Neuronal stem cell (in vitro differentiated cells): ENCODE results near the gene GGT6.

Experiments used
- DNase-seq: peaks from one replicate; pipeline ENCODE4 v3.0.0-alpha.2; 2013; ENCODE audit warnings: low spot score
- H2AFZ ChIP-seq: one replicate; pipeline ENCODE4 v1.6.1; 2013; ENCODE audit warnings: mild to moderate bottlenecking, low read length, inconsistent platforms
- H2AK5ac ChIP-seq: 2 replicates; pipeline ENCODE4 v1.6.1; 2013; ENCODE audit warnings: low read depth, mild to moderate bottlenecking, inconsistent platforms, low read length, moderate library complexity, mixed read lengths
- H2BK120ac ChIP-seq: 2 replicates; pipeline ENCODE4 v1.6.1; 2013; ENCODE audit warnings: low read depth, mild to moderate bottlenecking, inconsistent platforms, low read length, moderate library complexity, mixed read lengths
- H2BK12ac ChIP-seq: one replicate; pipeline ENCODE4 v1.6.1; 2013; ENCODE audit warnings: low read length, inconsistent platforms
- H2BK15ac ChIP-seq: 2 replicates; pipeline ENCODE4 v1.6.1; 2013; ENCODE audit warnings: mild to moderate bottlenecking, low read length, inconsistent platforms, mixed read lengths
- H2BK5ac ChIP-seq: one replicate; pipeline ENCODE4 v1.6.1; 2013; ENCODE audit warnings: inconsistent platforms, mild to moderate bottlenecking, low read length, moderate library complexity
- H3K14ac ChIP-seq: one replicate; pipeline ENCODE4 v1.6.1; 2013; ENCODE audit warnings: low read length, inconsistent platforms
- H3K18ac ChIP-seq: 2 replicates; pipeline ENCODE4 v1.6.1; 2013; ENCODE audit warnings: low read length, inconsistent platforms
- H3K23ac ChIP-seq: 2 replicates; pipeline ENCODE4 v1.6.1; 2013; ENCODE audit warnings: low read depth, mild to moderate bottlenecking, mixed read lengths, low read length, inconsistent platforms; ENCODE audit not compliant: poor library complexity
- H3K27ac ChIP-seq: replicated peaks from 3 replicates; pipeline ENCODE4 v1.5.1; 2013; ENCODE audit warnings: low read length, inconsistent platforms
- H3K27me3 ChIP-seq, 3 experiments: 2 replicates each; pipeline ENCODE4 v1.6.1; 2013; ENCODE audit warnings: low read length in 3 of 3, mild to moderate bottlenecking in 2 of 3, inconsistent platforms in 1 of 3, low read depth in 1 of 3, mixed read lengths in 1 of 3, moderate library complexity in 1 of 3; ENCODE audit not compliant: control insufficient read depth in 3 of 3, insufficient read depth in 3 of 3
- H3K36me3 ChIP-seq, 2 donors: replicated peaks in 1 of 2; 2 replicates each; pipeline ENCODE4 v1.6.1; 2013; ENCODE audit warnings: low read length in 2 of 2; ENCODE audit not compliant: control insufficient read depth in 2 of 2, insufficient read depth in 2 of 2
- H3K4ac ChIP-seq: 2 replicates; pipeline ENCODE4 v1.6.1; 2013; ENCODE audit warnings: inconsistent platforms, mild to moderate bottlenecking, low read length, moderate library complexity
- H3K4me1 ChIP-seq, 2 donors: 1 replicate in 1 of 2; 2 replicates in 1 of 2; pipeline ENCODE4 v1.6.1; 2013; ENCODE audit warnings: low read length in 2 of 2, low read depth in 1 of 2; ENCODE audit not compliant: control insufficient read depth in 2 of 2, insufficient read depth in 1 of 2
- H3K4me2 ChIP-seq: one replicate; pipeline ENCODE4 v1.6.1; 2013; ENCODE audit warnings: mild to moderate bottlenecking, low read length, inconsistent platforms; ENCODE audit not compliant: insufficient read depth, poor library complexity, severe bottlenecking
- H3K4me3 ChIP-seq, 2 donors: 2 replicates each; pipeline ENCODE4 v1.5.1; 2013; ENCODE audit warnings: low read length in 2 of 2, mild to moderate bottlenecking in 2 of 2, inconsistent platforms in 1 of 2, moderate library complexity in 1 of 2
- H3K79me1 ChIP-seq: one replicate; pipeline ENCODE4 v1.6.1; 2013; ENCODE audit warnings: low read depth, mild to moderate bottlenecking, inconsistent platforms, low read length, moderate library complexity
- H3K9ac ChIP-seq: one replicate; pipeline ENCODE4 v1.6.1; 2013; ENCODE audit warnings: mild to moderate bottlenecking, low read depth, low read length, inconsistent platforms; ENCODE audit not compliant: poor library complexity
- H3K9me3 ChIP-seq, 2 donors: replicated peaks in 1 of 2; 2 replicates each; pipeline versions ENCODE3 to v1.6.1; 2013; ENCODE audit warnings: low read length in 2 of 2, mild to moderate bottlenecking in 2 of 2, inconsistent platforms in 1 of 2, low read depth in 1 of 2, mixed read lengths in 1 of 2, moderate library complexity in 1 of 2; ENCODE audit not compliant: control insufficient read depth in 2 of 2, insufficient read depth in 1 of 2
- H4K8ac ChIP-seq: one replicate; pipeline ENCODE4 v1.6.1; 2013; ENCODE audit warnings: low read depth, mild to moderate bottlenecking, inconsistent platforms, low read length, moderate library complexity
- H4K91ac ChIP-seq: one replicate; pipeline ENCODE4 v1.6.1; 2013; ENCODE audit warnings: low read length, low read depth, mild to moderate bottlenecking, inconsistent platforms; ENCODE audit not compliant: poor library complexity
- WGBS, 2 donors: extraction: QIAGEN DNeasy Blood & Tissue Kit; methylation state at CpG; one replicate each; pipeline ENCODE4 v1.1.7; 2013; ENCODE audit warnings: missing lambda C conversion rate in 2 of 2, mixed read lengths in 1 of 2; ENCODE audit not compliant: insufficient read length in 2 of 2, insufficient replicate concordance in 1 of 2; ENCODE audit errors: extremely low coverage in 2 of 2; 5-methylcytosine and 5-hydroxymethylcytosine counted together

GGT6 gene

GRCh38 chr17:4586043-4586442, 25.7 kb upstream of the GGT6 start:
- Histone ChIP-seq H2AK5ac (no peak overlapping the region), H2BK5ac (no peak overlapping the region), H2BK12ac (no peak overlapping the region), H3K36me3 (no peaks in the 10 kb centered on the region), H3K4ac (no peak overlapping the region), H3K14ac (no peak overlapping the region), H2BK15ac (no peak overlapping the region), H3K79me1 (peaks cover 9% of the 10 kb centered on the region), H3K4me3 (no peak overlapping the region), H3K23ac (no peak overlapping the region), H4K91ac (no peak overlapping the region), H3K18ac (no peak overlapping the region), H3K9ac (no peak overlapping the region), H2BK120ac (no peak overlapping the region), H2AFZ (no peak overlapping the region), H3K27ac (no peak overlapping the region), H3K27me3 (peaks cover 4 to 95% (median 22%) of the 10 kb centered on the region in 3 experiments), H3K4me1 (peaks cover 7 to 19% of the 10 kb centered on the region in 2 donors), H3K9me3 (peaks cover 0 to 2% of the 10 kb centered on the region in 2 donors), H3K4me2 (no peak overlapping the region), H4K8ac (no peak overlapping the region)
- WGBS, 2 donors, result no CpG with 5 or more reads among the region's 9 CpGs
- DNase-seq, result no peak

DNA sequence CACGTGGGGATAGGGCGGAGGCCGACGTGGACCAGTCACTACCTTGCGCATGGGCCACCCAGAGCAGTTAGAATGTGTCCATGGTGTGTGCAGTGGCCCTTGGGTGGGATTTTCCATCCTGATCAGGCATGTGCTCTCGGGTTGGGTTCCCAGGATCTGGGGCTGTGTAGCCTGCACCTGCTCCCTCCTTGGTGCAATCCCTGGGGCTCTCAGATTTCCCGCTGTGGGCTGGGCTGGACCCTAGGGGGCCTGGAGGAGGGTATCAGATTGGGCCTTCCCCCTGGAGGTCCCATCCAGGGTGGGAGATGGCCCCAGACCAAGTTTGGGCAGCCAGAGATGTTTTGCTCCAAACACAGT, 25.2 kb upstream of the GGT6 start:
- Histone ChIP-seq H2BK15ac (peak overlapping the region; percentile 91), H3K27ac (no peak overlapping the region), H3K4me1 (peaks cover 7 to 19% of the 10 kb centered on the region in 2 donors), H3K23ac (peak overlapping the region; percentile 68), H3K9ac (no peak overlapping the region), H3K4me2 (peak overlapping the region; percentile 23), H3K4ac (no peak overlapping the region), H3K4me3 (no peak overlapping the region), H3K36me3 (no peaks in the 10 kb centered on the region), H2BK120ac (no peak overlapping the region), H2BK12ac (peak overlapping the region; percentile 93), H3K14ac (no peak overlapping the region), H4K8ac (no peak overlapping the region), H3K18ac (peak overlapping the region; percentile 84), H4K91ac (no peak overlapping the region), H3K9me3 (peaks cover 0 to 2% of the 10 kb centered on the region in 2 donors), H2AFZ (no peak overlapping the region), H3K27me3 (peaks cover 4 to 94% (median 22%) of the 10 kb centered on the region in 3 experiments), H2BK5ac (no peak overlapping the region), H2AK5ac (peak overlapping the region; percentile 93), H3K79me1 (peaks cover 10% of the 10 kb centered on the region)
- no peak for DNase-seq
- no CpG with 5 or more reads among the region's 7 CpGs for WGBS, 2 donors

DNA sequence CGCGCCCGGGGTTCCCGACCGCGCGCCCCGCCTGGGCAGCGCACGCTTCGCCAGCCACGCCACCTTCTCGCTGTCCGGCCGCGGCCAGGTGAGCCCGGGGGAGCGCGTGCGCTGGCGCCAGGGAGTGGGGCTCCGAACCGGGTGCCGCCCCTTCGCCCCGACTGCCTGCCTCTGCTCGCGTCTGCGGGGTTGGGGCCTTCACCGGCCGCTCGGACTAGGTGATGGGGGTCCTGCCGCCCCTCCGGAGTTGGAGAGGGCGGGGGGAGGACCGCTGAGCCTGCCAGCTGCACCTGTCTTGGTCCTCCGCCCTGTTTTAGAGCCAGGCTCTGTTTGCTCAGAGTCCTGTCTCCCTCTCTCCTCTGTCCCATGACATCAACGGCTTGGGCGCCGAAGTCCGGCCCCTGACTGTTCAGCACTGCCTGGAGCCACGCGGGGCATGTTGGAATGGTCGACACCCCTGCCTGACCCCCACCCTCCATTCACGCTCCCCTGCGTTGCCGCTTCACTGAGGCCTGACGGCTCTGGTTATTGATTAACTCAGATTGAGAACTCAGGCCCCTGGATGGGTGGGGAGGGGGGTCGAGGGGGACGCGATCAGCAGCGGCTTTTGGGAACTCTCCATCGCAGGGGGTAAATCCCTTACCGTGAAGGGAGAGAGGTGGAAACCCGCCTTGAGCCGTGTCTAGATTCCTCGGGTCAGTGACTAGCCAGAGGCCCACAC, 24.7 kb upstream of the GGT6 start:
- H2BK15ac ChIP-seq, result peak overlapping the region; percentile 91
- peak overlapping the region in 1 of 2 donors; percentile 89 for H3K4me3 ChIP-seq
- H2AFZ ChIP-seq, result no peak overlapping the region
- peak overlapping the region; percentile 68 for H3K23ac ChIP-seq
- peak overlapping the region; percentile 71 for H3K14ac ChIP-seq
- H4K8ac ChIP-seq, result peak overlapping the region; percentile 65
- no peak for DNase-seq
- peaks cover 10% of the 10 kb centered on the region for H3K79me1 ChIP-seq
- H3K9ac ChIP-seq, result peak overlapping the region; percentile 88
- no peak overlapping the region for H2BK120ac ChIP-seq
- H2BK5ac ChIP-seq, result no peak overlapping the region
- no peak overlapping the region for H3K27ac ChIP-seq
- no CpG with 5 or more reads among the region's 57 CpGs for WGBS, 2 donors
- peaks cover 7 to 19% of the 10 kb centered on the region in 2 donors for H3K4me1 ChIP-seq
- peak overlapping the region; percentile 99 for H3K18ac ChIP-seq
- peak overlapping the region; percentile 93 for H2AK5ac ChIP-seq
- H3K4ac ChIP-seq, result no peak overlapping the region
- H3K9me3 ChIP-seq, result peaks cover 0 to 2% of the 10 kb centered on the region in 2 donors
- peaks cover 4 to 93% (median 22%) of the 10 kb centered on the region in 3 experiments for H3K27me3 ChIP-seq
- H2BK12ac ChIP-seq, result peak overlapping the region; percentile 97
- no peaks in the 10 kb centered on the region for H3K36me3 ChIP-seq
- no peak overlapping the region for H4K91ac ChIP-seq
- peak overlapping the region; percentile 100 for H3K4me2 ChIP-seq

DNA sequence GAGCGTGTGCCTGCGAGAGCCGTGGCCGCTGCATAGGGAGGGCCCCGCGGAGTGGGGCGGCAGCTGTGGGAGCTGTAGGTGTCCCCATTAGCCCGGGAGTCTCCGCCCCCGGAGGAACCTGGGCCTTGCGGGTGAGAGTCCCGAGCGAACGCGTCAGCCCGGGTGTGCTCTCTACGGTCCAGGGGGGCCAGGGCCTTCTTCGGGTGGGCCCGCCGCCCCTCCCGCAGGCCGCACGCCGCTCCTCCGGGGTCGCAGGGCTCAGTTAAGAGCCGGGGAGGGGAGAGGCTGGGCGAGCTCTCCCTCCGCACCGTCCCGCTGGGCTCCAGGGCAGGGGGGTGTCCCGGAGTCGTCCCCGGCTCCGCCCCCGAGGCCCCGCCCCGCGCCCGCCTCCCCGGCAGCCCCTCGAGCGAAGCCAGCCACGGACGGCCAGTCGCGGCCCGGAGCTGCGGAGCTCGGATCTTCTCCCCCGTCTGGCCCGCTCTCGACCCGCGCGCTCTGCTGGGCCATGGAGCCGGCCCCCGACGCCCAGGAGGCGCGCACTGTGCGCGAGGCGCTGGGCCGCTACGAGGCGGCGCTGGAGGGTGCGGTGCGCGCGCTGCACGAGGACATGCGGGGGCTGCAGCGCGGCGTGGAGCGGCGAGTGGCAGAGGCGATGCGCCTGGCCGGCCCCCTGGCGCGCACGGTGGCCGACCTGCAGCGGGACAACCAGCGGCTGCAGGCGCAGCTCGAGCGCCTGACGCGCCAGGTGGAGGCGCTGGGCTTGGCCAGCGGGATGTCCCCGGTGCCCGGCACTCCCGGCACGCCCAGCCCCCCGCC, 23.9 kb upstream of the GGT6 start, which contains the start of gene SMTNL2:
Gene SMTNL2 (plus strand): TSS at position 429 of the 816 bp plus-strand sequence. CDS start 77 bp downstream, at position 506.
- Histone ChIP-seq H3K9ac (peak within 1 kb of the TSS; percentile 97), H3K27ac (no peak within 1 kb of the TSS), H4K91ac (no peak within 1 kb of the TSS), H3K4me3 (peak within 1 kb of the TSS; percentile 32 to 89), H3K27me3 (peaks cover 4 to 94% (median 22%) of the 10 kb centered on the region in 3 experiments), H3K9me3 (peaks cover 0 to 4% of the 10 kb centered on the region in 2 donors), H2BK15ac (peak within 1 kb of the TSS; percentile 91), H3K4me2 (peak within 1 kb of the TSS; percentile 100), H2BK12ac (peak within 1 kb of the TSS; percentile 97), H3K23ac (peak within 1 kb of the TSS; percentile 68), H3K36me3 (no peaks in the 10 kb centered on the region), H3K14ac (peak within 1 kb of the TSS; percentile 100), H3K4me1 (peaks cover 7 to 19% of the 10 kb centered on the region in 2 donors), H3K79me1 (peaks cover 10% of the 10 kb centered on the region), H2AFZ (peak within 1 kb of the TSS; percentile 90), H2BK120ac (no peak within 1 kb of the TSS), H2AK5ac (peak within 1 kb of the TSS; percentile 93), H3K4ac (no peak within 1 kb of the TSS), H2BK5ac (peak within 1 kb of the TSS; percentile 90), H4K8ac (peak within 1 kb of the TSS; percentile 65), H3K18ac (peak within 1 kb of the TSS; percentile 99)
- no peak for DNase-seq
- no CpG with 5 or more reads among the region's 100 CpGs for WGBS, 2 donors
